HL-60 (cell line): ENCODE results near the gene CAV1.

Source experiments
- SPI1 ChIP-seq: IDR thresholded peaks from 2 replicates; pipeline ENCODE4 v1.6.1; 2012; ENCODE audit warnings: low read depth, mild to moderate bottlenecking, borderline replicate concordance
- TF ChIP-seq, protein P1 (sequence below): IDR thresholded peaks from one replicate; pipeline ENCODE4 v1.5.1; 2011; ENCODE audit warnings: low read length, control low read depth, inconsistent platforms; ENCODE audit not compliant: insufficient read depth

DNA sequence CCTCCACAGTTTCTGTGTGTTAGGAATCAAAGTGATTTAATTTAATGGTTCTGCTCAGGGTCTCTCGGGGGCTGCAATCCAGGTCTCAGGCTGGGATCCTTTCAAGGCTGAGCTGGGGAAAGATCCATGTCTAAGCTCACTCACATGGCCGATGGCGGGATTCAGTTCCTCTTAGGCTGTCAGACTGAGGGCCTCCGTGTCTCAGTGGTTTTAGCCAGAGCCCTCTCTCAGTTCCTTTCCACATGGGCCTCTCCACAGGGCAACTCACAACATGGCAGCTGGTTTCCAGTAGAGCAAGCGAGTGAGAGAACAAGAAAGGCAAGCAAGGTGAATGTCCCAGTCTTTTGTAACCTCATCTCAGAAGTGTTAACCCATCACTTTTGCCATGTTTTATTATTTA is 26.9 kb downstream of the CAV1 start:
- TF ChIP-seq, protein P1, sequence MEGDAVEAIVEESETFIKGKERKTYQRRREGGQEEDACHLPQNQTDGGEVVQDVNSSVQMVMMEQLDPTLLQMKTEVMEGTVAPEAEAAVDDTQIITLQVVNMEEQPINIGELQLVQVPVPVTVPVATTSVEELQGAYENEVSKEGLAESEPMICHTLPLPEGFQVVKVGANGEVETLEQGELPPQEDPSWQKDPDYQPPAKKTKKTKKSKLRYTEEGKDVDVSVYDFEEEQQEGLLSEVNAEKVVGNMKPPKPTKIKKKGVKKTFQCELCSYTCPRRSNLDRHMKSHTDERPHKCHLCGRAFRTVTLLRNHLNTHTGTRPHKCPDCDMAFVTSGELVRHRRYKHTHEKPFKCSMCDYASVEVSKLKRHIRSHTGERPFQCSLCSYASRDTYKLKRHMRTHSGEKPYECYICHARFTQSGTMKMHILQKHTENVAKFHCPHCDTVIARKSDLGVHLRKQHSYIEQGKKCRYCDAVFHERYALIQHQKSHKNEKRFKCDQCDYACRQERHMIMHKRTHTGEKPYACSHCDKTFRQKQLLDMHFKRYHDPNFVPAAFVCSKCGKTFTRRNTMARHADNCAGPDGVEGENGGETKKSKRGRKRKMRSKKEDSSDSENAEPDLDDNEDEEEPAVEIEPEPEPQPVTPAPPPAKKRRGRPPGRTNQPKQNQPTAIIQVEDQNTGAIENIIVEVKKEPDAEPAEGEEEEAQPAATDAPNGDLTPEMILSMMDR = no peak
- no peak for TF ChIP-seq SPI1
